ENCODE data around the gene SBF2. TPM values are rescaled to one million over a fixed set of nuclear protein-coding genes. Genes with fewer than 3 reads are reported as not detected.
"Not testable (repeated sequence)": the region's sequence is repeated elsewhere in the genome, so short reads cannot be mapped to it uniquely, and the experiment has no call there.

The SBF2 gene
- polyA plus RNA-seq, 1 donor = 45.4 TPM

DNA sequence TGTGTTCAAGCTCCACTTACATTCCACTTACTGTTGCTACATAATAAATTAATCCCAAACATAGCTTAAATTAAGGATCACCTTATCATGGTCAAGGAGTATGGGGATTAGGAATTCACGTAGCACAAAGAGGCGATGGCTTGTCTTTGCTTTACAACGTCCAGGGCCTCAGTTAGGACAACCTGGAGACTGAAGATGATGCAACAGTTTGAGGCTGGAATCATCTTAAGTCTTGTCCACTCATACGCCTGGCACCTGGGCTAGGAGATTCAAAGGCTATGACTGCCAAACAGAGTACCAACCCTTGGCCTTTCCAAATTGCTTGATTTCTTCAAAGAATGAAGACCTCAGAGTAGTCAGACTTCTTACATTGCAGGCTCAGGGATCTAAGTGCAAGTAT is 149.1 kb downstream of the SBF2 start:
- H3K4me3 ChIP-seq (ENCODE audit: low read length) = no peak overlapping the region
- H3K27me3 ChIP-seq (ENCODE audit: control insufficient read depth, insufficient read depth, low read length) = no peaks in the 10 kb centered on the region
- no peaks in the 10 kb centered on the region for H3K4me1 ChIP-seq (ENCODE audit: control insufficient read depth, insufficient read depth, low read length)
- H3K27ac ChIP-seq (ENCODE audit: low read length) = no peak overlapping the region
- no peaks in the 10 kb centered on the region for H3K9me3 ChIP-seq (ENCODE audit: control insufficient read depth, low read depth, low read length)
- H3K36me3 ChIP-seq (ENCODE audit: control insufficient read depth, insufficient read depth, low read length) = no peaks in the 10 kb centered on the region
- WGBS (ENCODE audit: insufficient coverage, low lambda C conversion rate) = no CpG with 5 or more reads among the region's 4 CpGs
- DNase-seq = no peak

GRCh38 chr11:10139656-10140055 is 154.4 kb downstream of the SBF2 start:
- H3K27ac ChIP-seq (ENCODE audit: low read length) = no peak overlapping the region
- DNase-seq = no peak
- no peaks in the 10 kb centered on the region for H3K36me3 ChIP-seq (ENCODE audit: control insufficient read depth, insufficient read depth, low read length)
- H3K4me3 ChIP-seq (ENCODE audit: low read length) = no peak overlapping the region
- no peaks in the 10 kb centered on the region for H3K27me3 ChIP-seq (ENCODE audit: control insufficient read depth, insufficient read depth, low read length)
- H3K4me1 ChIP-seq (ENCODE audit: control insufficient read depth, insufficient read depth, low read length) = no peaks in the 10 kb centered on the region
- H3K9me3 ChIP-seq (ENCODE audit: control insufficient read depth, low read depth, low read length) = no peaks in the 10 kb centered on the region
- no CpG with 5 or more reads among the region's 2 CpGs for WGBS (ENCODE audit: insufficient coverage, low lambda C conversion rate)

DNA sequence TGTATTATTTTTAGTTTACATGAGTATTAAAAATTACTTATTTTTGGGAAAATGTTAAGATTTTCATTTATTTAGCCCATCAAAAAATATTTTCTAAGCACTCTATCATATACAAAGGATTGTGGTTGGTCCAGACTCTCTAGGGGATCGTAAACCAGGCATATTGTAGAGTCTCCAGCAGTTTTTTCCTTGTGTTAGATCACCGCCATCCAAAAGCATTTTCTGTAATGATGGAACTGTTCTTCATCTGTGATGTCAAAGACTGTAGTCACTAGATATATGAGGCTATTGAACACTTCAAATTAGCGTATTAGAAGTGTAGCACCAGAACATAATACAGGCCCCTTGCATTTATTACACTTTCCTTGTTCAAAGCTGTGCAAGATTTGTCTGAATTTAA is 154.9 kb downstream of the SBF2 start:
- Histone ChIP-seq H3K36me3 (ENCODE audit: control insufficient read depth, insufficient read depth, low read length) (no peaks in the 10 kb centered on the region), H3K27ac (ENCODE audit: low read length) (no peak overlapping the region), H3K9me3 (ENCODE audit: control insufficient read depth, low read depth, low read length) (no peaks in the 10 kb centered on the region), H3K4me3 (ENCODE audit: low read length) (no peak overlapping the region), H3K4me1 (ENCODE audit: control insufficient read depth, insufficient read depth, low read length) (no peaks in the 10 kb centered on the region), H3K27me3 (ENCODE audit: control insufficient read depth, insufficient read depth, low read length) (no peaks in the 10 kb centered on the region)
- 80% methylated on average over 1 of the region's 3 CpGs for WGBS (ENCODE audit: insufficient coverage, low lambda C conversion rate)
- DNase-seq = no peak

GRCh38 chr11:10134975-10135481 is 159.0 kb downstream of the SBF2 start:
- Histone ChIP-seq H3K27ac (ENCODE audit: low read length) (peak overlapping the region; percentile 44), H3K4me3 (ENCODE audit: low read length) (no peak overlapping the region), H3K27me3 (ENCODE audit: control insufficient read depth, insufficient read depth, low read length) (no peaks in the 10 kb centered on the region), H3K9me3 (ENCODE audit: control insufficient read depth, low read depth, low read length) (no peaks in the 10 kb centered on the region), H3K36me3 (ENCODE audit: control insufficient read depth, insufficient read depth, low read length) (no peaks in the 10 kb centered on the region), H3K4me1 (ENCODE audit: control insufficient read depth, insufficient read depth, low read length) (no peaks in the 10 kb centered on the region)
- DNase-seq = no peak
- WGBS (ENCODE audit: insufficient coverage, low lambda C conversion rate) = 100% methylated on average over 2 of the region's 5 CpGs

GRCh38 chr11:10134226-10134625 is 159.8 kb downstream of the SBF2 start:
- H3K4me1 ChIP-seq (ENCODE audit: control insufficient read depth, insufficient read depth, low read length); H3K27me3 ChIP-seq (ENCODE audit: control insufficient read depth, insufficient read depth, low read length); H3K36me3 ChIP-seq (ENCODE audit: control insufficient read depth, insufficient read depth, low read length); H3K9me3 ChIP-seq (ENCODE audit: control insufficient read depth, low read depth, low read length); H3K4me3 ChIP-seq (ENCODE audit: low read length): not testable (repeated sequence)
- peak overlapping the region; percentile 44 for H3K27ac ChIP-seq (ENCODE audit: low read length)
- no CpG with 5 or more reads among the region's 1 CpG for WGBS (ENCODE audit: insufficient coverage, low lambda C conversion rate)
- peak; percentile 27 to 79 for DNase-seq

- not testable (repeated sequence) for H3K27me3 ChIP-seq (ENCODE audit: control insufficient read depth, insufficient read depth, low read length); DNase-seq; H3K4me3 ChIP-seq (ENCODE audit: low read length); H3K36me3 ChIP-seq (ENCODE audit: control insufficient read depth, insufficient read depth, low read length); H3K9me3 ChIP-seq (ENCODE audit: control insufficient read depth, low read depth, low read length); H3K27ac ChIP-seq (ENCODE audit: low read length); H3K4me1 ChIP-seq (ENCODE audit: control insufficient read depth, insufficient read depth, low read length)
- WGBS (ENCODE audit: insufficient coverage, low lambda C conversion rate) = no CpG with 5 or more reads among the region's 23 CpGs
Measured at GRCh38 chr11:10133251-10133650, 160.8 kb downstream of the SBF2 start.

GRCh38 chr11:10130875-10131274 is 163.1 kb downstream of the SBF2 start:
- Histone ChIP-seq H3K9me3 (ENCODE audit: control insufficient read depth, low read depth, low read length) (no peaks in the 10 kb centered on the region), H3K27ac (ENCODE audit: low read length) (no peak overlapping the region), H3K36me3 (ENCODE audit: control insufficient read depth, insufficient read depth, low read length) (no peaks in the 10 kb centered on the region), H3K4me1 (ENCODE audit: control insufficient read depth, insufficient read depth, low read length) (no peaks in the 10 kb centered on the region), H3K4me3 (ENCODE audit: low read length) (no peak overlapping the region), H3K27me3 (ENCODE audit: control insufficient read depth, insufficient read depth, low read length) (no peaks in the 10 kb centered on the region)
- DNase-seq = no peak
- WGBS (ENCODE audit: insufficient coverage, low lambda C conversion rate) = no CpG with 5 or more reads among the region's 3 CpGs

DNA sequence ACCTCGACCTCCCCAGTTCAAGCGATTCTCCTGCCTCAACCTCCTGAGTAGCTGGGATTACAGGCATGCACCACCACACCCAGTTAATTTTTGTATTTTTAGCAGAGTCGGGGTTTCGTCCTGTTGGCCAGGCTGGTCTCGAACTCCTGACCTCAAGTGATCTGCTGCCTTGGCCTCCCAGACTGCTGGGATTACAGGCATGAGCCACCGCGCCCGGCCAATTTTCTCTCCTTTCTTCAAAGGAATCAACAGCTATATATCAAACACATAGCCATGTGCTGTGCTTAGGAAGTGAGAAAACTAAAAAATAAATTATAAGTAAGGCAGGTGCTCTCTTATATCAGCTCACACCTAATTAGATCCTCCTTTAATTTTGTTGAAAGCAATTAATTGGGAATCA is 164.8 kb downstream of the SBF2 start:
- DNase-seq; H3K9me3 ChIP-seq (ENCODE audit: control insufficient read depth, low read depth, low read length); H3K36me3 ChIP-seq (ENCODE audit: control insufficient read depth, insufficient read depth, low read length); H3K4me1 ChIP-seq (ENCODE audit: control insufficient read depth, insufficient read depth, low read length); H3K27ac ChIP-seq (ENCODE audit: low read length); H3K4me3 ChIP-seq (ENCODE audit: low read length); H3K27me3 ChIP-seq (ENCODE audit: control insufficient read depth, insufficient read depth, low read length): not testable (repeated sequence)
- WGBS (ENCODE audit: insufficient coverage, low lambda C conversion rate) = 100% methylated on average over 3 of the region's 8 CpGs

DNA sequence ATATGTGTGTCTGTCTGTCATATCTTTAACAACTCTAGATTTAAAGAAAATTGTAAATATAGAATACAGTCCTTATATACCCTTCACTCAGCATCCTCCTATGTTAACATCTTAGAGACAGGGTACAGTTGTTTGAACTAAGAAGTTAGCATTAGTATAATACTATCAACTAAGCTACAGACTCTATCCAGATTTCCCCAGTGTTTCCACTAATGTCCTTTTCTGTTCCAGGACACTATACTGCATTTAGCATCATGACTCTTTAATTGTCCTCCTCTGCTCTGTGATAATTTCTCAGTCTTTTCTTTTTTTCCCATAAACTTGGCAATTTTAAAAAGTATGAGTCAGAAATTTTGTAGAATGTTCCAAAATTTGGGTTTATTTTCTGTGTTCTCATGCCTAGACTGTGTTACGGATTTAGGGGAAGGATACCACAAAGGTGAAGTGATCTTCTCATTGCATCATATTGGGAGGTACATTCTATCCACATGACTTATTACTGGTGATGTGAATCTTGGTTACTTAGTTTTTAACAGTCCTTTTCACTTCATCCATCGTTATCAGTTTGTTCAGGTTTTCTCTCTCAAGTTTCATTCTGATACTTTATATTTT is 168.4 kb downstream of the SBF2 start:
- Histone ChIP-seq H3K4me3 (ENCODE audit: low read length) (no peak overlapping the region), H3K27ac (ENCODE audit: low read length) (no peak overlapping the region), H3K27me3 (ENCODE audit: control insufficient read depth, insufficient read depth, low read length) (no peaks in the 10 kb centered on the region), H3K4me1 (ENCODE audit: control insufficient read depth, insufficient read depth, low read length) (no peaks in the 10 kb centered on the region), H3K9me3 (ENCODE audit: control insufficient read depth, low read depth, low read length) (no peaks in the 10 kb centered on the region), H3K36me3 (ENCODE audit: control insufficient read depth, insufficient read depth, low read length) (no peaks in the 10 kb centered on the region)
- no peak for DNase-seq
- 100% methylated on average over 2 of the region's 2 CpGs for WGBS (ENCODE audit: insufficient coverage, low lambda C conversion rate)

DNA sequence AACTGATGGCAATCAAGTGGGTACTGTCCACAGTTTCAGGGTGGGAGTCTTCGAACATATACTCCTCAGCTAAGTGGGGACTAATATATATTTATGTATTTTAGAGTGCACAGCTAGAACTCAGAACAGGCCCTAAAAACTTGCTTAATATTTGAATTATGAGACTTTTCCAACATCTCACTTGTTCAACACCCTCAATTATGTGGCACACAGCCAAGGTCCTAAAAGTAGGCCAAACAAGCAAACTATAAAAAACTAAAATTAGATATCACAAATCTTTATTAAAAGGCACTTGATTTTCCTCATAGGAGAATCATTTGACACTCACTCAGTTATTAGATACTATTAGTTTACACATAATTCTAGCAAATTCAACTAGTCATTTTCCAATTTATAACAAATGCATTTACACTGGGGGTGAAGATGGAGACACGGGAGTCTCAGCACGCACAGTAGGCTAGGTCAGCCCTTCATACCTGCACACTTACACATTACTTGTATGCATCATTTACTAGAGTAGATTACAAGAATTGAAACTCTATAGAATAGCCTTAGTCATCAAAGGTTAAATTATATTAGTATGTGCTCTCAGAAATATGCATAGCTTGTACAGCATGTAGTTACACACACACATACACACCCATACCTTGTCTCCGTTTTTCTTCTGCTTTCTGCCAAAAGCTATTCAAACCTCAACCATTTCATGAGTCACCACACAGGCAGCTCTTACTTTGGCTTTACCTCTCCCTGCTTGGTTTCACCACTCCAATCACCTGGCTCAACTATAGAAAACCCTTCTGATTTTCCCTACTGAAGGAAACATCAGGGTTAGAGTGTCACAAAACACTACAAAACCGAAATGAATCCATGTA is 171.5 kb downstream of the SBF2 start:
- Histone ChIP-seq H3K36me3 (ENCODE audit: control insufficient read depth, insufficient read depth, low read length) (no peaks in the 10 kb centered on the region), H3K4me1 (ENCODE audit: control insufficient read depth, insufficient read depth, low read length) (no peaks in the 10 kb centered on the region), H3K27me3 (ENCODE audit: control insufficient read depth, insufficient read depth, low read length) (no peaks in the 10 kb centered on the region), H3K9me3 (ENCODE audit: control insufficient read depth, low read depth, low read length) (no peaks in the 10 kb centered on the region), H3K27ac (ENCODE audit: low read length) (no peak overlapping the region), H3K4me3 (ENCODE audit: low read length) (no peak overlapping the region)
- WGBS (ENCODE audit: insufficient coverage, low lambda C conversion rate) = 83% methylated on average over 2 of the region's 5 CpGs
- no peak for DNase-seq
